ENCODE measurements around the gene PAIP2.

DNA sequence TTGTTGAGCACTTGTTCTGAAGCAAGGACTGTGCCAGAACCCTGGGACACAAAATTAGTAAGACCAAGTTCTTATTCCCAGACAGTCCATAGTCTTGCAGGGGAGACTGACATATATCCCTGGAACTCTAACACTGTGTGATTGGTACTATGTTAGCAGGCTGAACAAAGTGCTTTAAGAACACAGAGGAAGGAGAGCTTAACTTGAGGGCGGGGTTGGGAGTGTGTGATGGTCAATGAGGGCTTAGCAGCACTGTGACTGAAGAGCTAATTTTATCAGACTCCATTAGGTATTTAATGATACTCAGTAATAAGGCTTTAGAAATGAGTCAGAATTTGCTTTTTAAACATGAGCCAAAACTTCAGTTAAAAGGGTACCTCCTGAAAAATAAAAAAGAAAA is 77.1 kb downstream of the PAIP2 start:
- TF ChIP-seq CTCF (IDR thresholded peaks at IDR 0.05) (no peak), EP300 (IDR thresholded peaks at IDR 0.05) (no peak), POLR2AphosphoS5 (IDR thresholded peaks at IDR 0.05) (no peak)
